K562 (cell line): ENCODE measurements around the gene APOO. TPM values are rescaled to one million over a fixed set of nuclear protein-coding genes. Genes with fewer than 3 reads are reported as not detected.

Experiments
- ARID3A ChIP-seq: IDR thresholded peaks from 2 replicates; pipeline ENCODE4 v1.6.1; 2012; ENCODE audit warnings: low read depth, low read length, improper control_type of control experiment, borderline replicate concordance
- ATF3 ChIP-seq, 2 experiments: fragments of 450-650 bp in 1 of 2; sonication (generic) in 1 of 2; formaldehyde crosslinking in 1 of 2; IDR thresholded peaks in 1 of 2; conservative IDR thresholded peaks in 1 of 2; 2 replicates each; pipeline versions ENCODE4 v1.6.1 to v1.8.1; 2016 to 2023; ENCODE audit warnings: mild to moderate bottlenecking in 2 of 2, moderate library complexity in 2 of 2, inconsistent platforms in 1 of 2, missing genetic modification reagents in 1 of 2
- CC2D1A ChIP-seq: fragments of 450-650 bp; IDR thresholded peaks from 2 replicates; pipeline ENCODE4 v1.6.1; 2017; ENCODE audit warnings: mild to moderate bottlenecking
- COPS2 ChIP-seq: fragments of 450-650 bp; conservative IDR thresholded peaks from 2 replicates; pipeline ENCODE4 v1.6.1; 2016; ENCODE audit warnings: mild to moderate bottlenecking, moderate library complexity
- FIP1L1 ChIP-seq: fragments of 200-400 bp; formaldehyde crosslinking; IDR thresholded peaks from 2 replicates; pipeline ENCODE4 v1.6.1; 2018; ENCODE audit warnings: mild to moderate bottlenecking, low read depth, low read length; ENCODE audit not compliant: poor library complexity, severe bottlenecking
- FOXK1 ChIP-seq: sonication (generic); formaldehyde crosslinking; IDR thresholded peaks from 2 replicates; pipeline ENCODE4 v1.8.0; 2022; ENCODE audit warnings: missing genetic modification reagents, mild to moderate bottlenecking, borderline replicate concordance
- FOXP1 ChIP-seq: sonication (generic); formaldehyde crosslinking; IDR thresholded peaks from 2 replicates; pipeline ENCODE4 v1.8.0; 2022; ENCODE audit warnings: mild to moderate bottlenecking, missing genetic modification reagents
- KDM5B ChIP-seq: fragments of 200-600 bp; sonication (generic); IDR thresholded peaks from 2 replicates; pipeline ENCODE4 v1.6.1; 2012; ENCODE audit warnings: low read depth, mild to moderate bottlenecking, moderate library complexity, low read length, control low read depth, inconsistent platforms; ENCODE audit not compliant: insufficient replicate concordance
- LARP7 ChIP-seq: fragments of 450-650 bp; IDR thresholded peaks from 2 replicates; pipeline ENCODE4 v1.6.1; 2016
- MEIS2 ChIP-seq: fragments of 450-650 bp; IDR thresholded peaks from 2 replicates; pipeline ENCODE4 v1.6.1; 2014; ENCODE audit warnings: mild to moderate bottlenecking; ENCODE audit not compliant: partially characterized antibody
- NCOA4 ChIP-seq: fragments of 450-650 bp; IDR thresholded peaks from 2 replicates; pipeline ENCODE4 v1.6.1; 2018; ENCODE audit warnings: mild to moderate bottlenecking; ENCODE audit not compliant: partially characterized antibody
- POLR3A ChIP-seq: IDR thresholded peaks from 2 replicates; pipeline ENCODE4 v1.6.1; 2011; ENCODE audit warnings: borderline replicate concordance, mild to moderate bottlenecking, moderate library complexity; ENCODE audit not compliant: insufficient read length, insufficient read depth; ENCODE audit errors: extremely low read depth
- PTBP1 ChIP-seq: fragments of 200-400 bp; formaldehyde crosslinking; IDR thresholded peaks from 2 replicates; pipeline ENCODE4 v1.6.1; 2017; ENCODE audit warnings: low read depth, low read length
- RBM34 ChIP-seq: fragments of 200-400 bp; formaldehyde crosslinking; IDR thresholded peaks from 2 replicates; pipeline ENCODE4 v1.6.1; 2018; ENCODE audit warnings: low read length, borderline replicate concordance; ENCODE audit not compliant: insufficient read depth
- SMAD4 ChIP-seq: fragments of 250-450 bp; sonication (Bioruptor Pico); conservative IDR thresholded peaks from 2 replicates; pipeline ENCODE4 v1.8.0; 2021; ENCODE audit warnings: inconsistent platforms, mild to moderate bottlenecking, moderate library complexity
- ZFPM2 ChIP-seq: fragments of 250-450 bp; sonication (Bioruptor Pico); IDR thresholded peaks from 2 replicates; pipeline ENCODE4 v1.5.1; 2022; ENCODE audit warnings: mild to moderate bottlenecking
- ZNF224 ChIP-seq: sonication (generic); formaldehyde crosslinking; IDR thresholded peaks from 2 replicates; pipeline ENCODE4 v1.8.0; 2022; ENCODE audit warnings: mild to moderate bottlenecking, missing genetic modification reagents
- ZNF740 ChIP-seq, 3 experiments: fragments of 200-800 bp in 1 of 3; sonication (Bioruptor generic) in 1 of 3; sonication (generic) in 1 of 3; formaldehyde crosslinking in 1 of 3; IDR thresholded peaks; 2 replicates each; pipeline versions ENCODE4 v1.6.1 to v1.8.0; 2016 to 2022; ENCODE audit warnings: mild to moderate bottlenecking in 2 of 3, missing compliant biosample characterization in 2 of 3, missing genetic modification characterization in 2 of 3, missing genetic modification reagents in 1 of 3
- ZNF780A ChIP-seq: fragments of 250-450 bp; sonication (Bioruptor Pico); IDR thresholded peaks from 2 replicates; pipeline ENCODE4 v1.5.0; 2021; ENCODE audit warnings: mild to moderate bottlenecking
- polyA plus RNA-seq, 8 experiments: library from polyadenylated mRNA; depleted of rRNA in 4 of 8; stranded (reverse) in 5 of 8; unstranded in 3 of 8; fragments of >200 nt; fragmentation: Nextera tagmentation in 2 of 8; fragmentation: Illumina TruSeq in 1 of 8; extraction: Ambion mirVana in 2 of 8; extraction: Trizol in 1 of 8; gene quantifications; 2 replicates each; pipeline versions ENCODE4 v1.2.1 to v1.2.3, GENCODE V29; 2011 to 2014; ENCODE audit warnings: inconsistent platforms in 1 of 8, missing spikeins in 1 of 8
- total RNA-seq, 7 experiments: library from RNA; depleted of rRNA in 6 of 7; stranded (reverse); fragments of >200 nt in 6 of 7; fragmentation: Illumina TruSeq in 2 of 7; extraction: Trizol in 2 of 7; gene quantifications; 2 replicates each; pipeline versions ENCODE4 v1.2.1 to v1.2.3, GENCODE V29; 2011 to 2021; ENCODE audit warnings: low replicate concordance in 1 of 7

The APOO gene
- total and polyA plus RNA-seq, 9 of the 15 experiments (the other 6 are each of a cell fraction or from before 2014, with no cell fraction given), result 37.3 to 76.4 (median 60.8) TPM

GRCh38 chrX:23884427-23885024, 23.2 kb downstream of the APOO start (continued):
- TF ChIP-seq SMAD4 (CRISPR knock-in tag), result no peak
- TF ChIP-seq COPS2, result no peak
- TF ChIP-seq ZNF224 (CRISPR knock-in tag), result no peak
- TF ChIP-seq FOXK1 (CRISPR knock-in tag), result no peak
- TF ChIP-seq MEIS2, result peak; percentile 91
- no peak for TF ChIP-seq ZFPM2 (CRISPR knock-in tag)
- TF ChIP-seq CC2D1A, result no peak
- TF ChIP-seq ATF3 (IDR thresholded peaks at IDR 0.05), result no peak
- no peak for TF ChIP-seq ATF3 (CRISPR knock-in tag; conservative IDR thresholded peaks at IDR 0.05)
- no peak for TF ChIP-seq KDM5B
- no peak for TF ChIP-seq ARID3A
- TF ChIP-seq PTBP1, result no peak
- no peak for TF ChIP-seq NCOA4
- TF ChIP-seq FOXP1 (CRISPR knock-in tag), result no peak
- TF ChIP-seq ZNF780A, result no peak
- TF ChIP-seq RBM34, result no peak
- TF ChIP-seq POLR3A, result no peak
- TF ChIP-seq ZNF740 (CRISPR knock-in tag; IDR thresholded peaks at IDR 0.05), result no peak
- TF ChIP-seq ZNF740 (tag; IDR thresholded peaks at IDR 0.05), result no peak
- no peak for TF ChIP-seq LARP7
- TF ChIP-seq FIP1L1, result no peak
